ENCODE measurements around the gene LDB1. TPM values are rescaled to one million over a fixed set of nuclear protein-coding genes. Genes with fewer than 3 reads are reported as not detected.
A peak's percentile ranks its signal among the peaks of the same experiment; 100 is the strongest.

The LDB1 gene
- total and polyA plus RNA-seq, 2 of the 13 experiments (the other 11 are each of a cell fraction or from before 2014, with no cell fraction given) = 17.2 to 45.5 TPM

DNA sequence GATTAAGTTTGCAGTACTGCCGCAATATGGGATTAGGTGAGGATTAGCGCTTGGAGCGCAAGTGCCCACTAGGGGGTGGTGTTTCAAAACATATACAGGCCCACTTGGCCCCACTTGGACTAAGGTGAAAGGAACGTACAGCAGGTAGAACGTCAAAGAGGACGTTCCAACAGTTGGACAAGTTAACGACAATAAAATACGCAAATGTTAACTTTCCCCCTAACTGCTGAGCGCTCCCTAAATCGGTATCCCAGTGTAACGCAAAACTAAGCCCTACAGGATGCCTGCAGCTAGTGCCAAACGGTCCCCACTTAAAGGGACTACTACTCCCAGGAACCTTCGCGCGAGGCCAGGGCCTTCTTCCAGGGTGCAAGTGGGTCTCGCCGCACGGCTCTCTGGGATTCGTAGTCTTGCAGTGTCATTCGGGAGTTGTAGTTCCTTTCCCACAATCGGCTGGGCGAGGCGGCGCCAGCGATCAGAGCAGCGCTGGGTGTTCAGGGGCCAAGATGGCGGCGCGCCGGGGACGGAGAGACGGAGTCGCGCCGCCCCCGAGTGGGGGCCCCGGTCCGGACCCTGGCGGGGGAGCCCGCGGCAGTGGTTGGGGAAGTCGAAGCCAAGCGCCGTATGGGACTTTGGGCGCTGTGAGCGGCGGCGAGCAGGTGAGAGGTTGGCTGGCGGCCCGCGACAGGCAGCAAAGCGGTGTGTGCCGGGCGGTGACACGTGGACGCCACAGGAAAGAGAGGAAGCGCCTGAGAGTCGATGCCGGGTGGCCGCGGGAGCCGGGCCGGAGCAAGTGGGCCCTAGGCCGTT lies 12.6 kb upstream of the LDB1 start, which contains the start of gene PPRC1 (continued):
- TF ChIP-seq AHR (CRISPR knock-in tag; IDR thresholded peaks at IDR 0.05) (0 out of 2 replicates have a peak, but pooled peaks have one; percentile 66), MAZ (IDR thresholded peaks at IDR 0.05; ENCODE audit: borderline replicate concordance, low read depth, low read length) (peak; percentile 70; the same call in 1 of the 2 replicates), MAZ (CRISPR knock-in tag; IDR thresholded peaks at IDR 0.05; ENCODE audit: low read depth) (no peak; the same call in 1 of the 2 replicates), NR3C1 (CRISPR knock-in tag; IDR thresholded peaks at IDR 0.05) (no peak), KLF13 (CRISPR knock-in tag; IDR thresholded peaks at IDR 0.05) (0 out of 2 replicates have a peak, but pooled peaks have one; percentile 72), NR2F6 (IDR thresholded peaks at IDR 0.05) (no peak), NR2F6 (CRISPR knock-in tag; IDR thresholded peaks at IDR 0.05) (0 out of 2 replicates have a peak, but pooled peaks have one; percentile 32), SMC3 (IDR thresholded peaks at IDR 0.05; ENCODE audit: low read length) (peak; percentile 55; the same call in 1 of the 2 replicates), RFX3 (CRISPR knock-in tag; IDR thresholded peaks at IDR 0.05) (no peak), JUN (CRISPR knock-in tag; IDR thresholded peaks at IDR 0.05) (no peak), ZNF607 (CRISPR knock-in tag; IDR thresholded peaks at IDR 0.05; ENCODE audit: borderline replicate concordance) (peak; percentile 94), NR2C2 (CRISPR knock-in tag; IDR thresholded peaks at IDR 0.05; ENCODE audit: borderline replicate concordance) (peak; percentile 98), PAF1 (CRISPR knock-in tag; IDR thresholded peaks at IDR 0.05) (no peak), SALL2 (CRISPR knock-in tag; IDR thresholded peaks at IDR 0.05) (no peak), ZNF850 (CRISPR knock-in tag; conservative IDR thresholded peaks at IDR 0.05) (no peak), AGO2 (optimal IDR thresholded peaks at IDR 0.05; ENCODE audit: low read depth, low read length) (peak; percentile 83)
- TF ChIP-seq, protein P1, sequence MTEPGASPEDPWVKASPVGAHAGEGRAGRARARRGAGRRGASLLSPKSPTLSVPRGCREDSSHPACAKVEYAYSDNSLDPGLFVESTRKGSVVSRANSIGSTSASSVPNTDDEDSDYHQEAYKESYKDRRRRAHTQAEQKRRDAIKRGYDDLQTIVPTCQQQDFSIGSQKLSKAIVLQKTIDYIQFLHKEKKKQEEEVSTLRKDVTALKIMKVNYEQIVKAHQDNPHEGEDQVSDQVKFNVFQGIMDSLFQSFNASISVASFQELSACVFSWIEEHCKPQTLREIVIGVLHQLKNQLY (CRISPR knock-in tag; IDR thresholded peaks at IDR 0.05) = peak; percentile 31; the same call in 1 of the 2 replicates
- TF ChIP-seq, protein P2, sequence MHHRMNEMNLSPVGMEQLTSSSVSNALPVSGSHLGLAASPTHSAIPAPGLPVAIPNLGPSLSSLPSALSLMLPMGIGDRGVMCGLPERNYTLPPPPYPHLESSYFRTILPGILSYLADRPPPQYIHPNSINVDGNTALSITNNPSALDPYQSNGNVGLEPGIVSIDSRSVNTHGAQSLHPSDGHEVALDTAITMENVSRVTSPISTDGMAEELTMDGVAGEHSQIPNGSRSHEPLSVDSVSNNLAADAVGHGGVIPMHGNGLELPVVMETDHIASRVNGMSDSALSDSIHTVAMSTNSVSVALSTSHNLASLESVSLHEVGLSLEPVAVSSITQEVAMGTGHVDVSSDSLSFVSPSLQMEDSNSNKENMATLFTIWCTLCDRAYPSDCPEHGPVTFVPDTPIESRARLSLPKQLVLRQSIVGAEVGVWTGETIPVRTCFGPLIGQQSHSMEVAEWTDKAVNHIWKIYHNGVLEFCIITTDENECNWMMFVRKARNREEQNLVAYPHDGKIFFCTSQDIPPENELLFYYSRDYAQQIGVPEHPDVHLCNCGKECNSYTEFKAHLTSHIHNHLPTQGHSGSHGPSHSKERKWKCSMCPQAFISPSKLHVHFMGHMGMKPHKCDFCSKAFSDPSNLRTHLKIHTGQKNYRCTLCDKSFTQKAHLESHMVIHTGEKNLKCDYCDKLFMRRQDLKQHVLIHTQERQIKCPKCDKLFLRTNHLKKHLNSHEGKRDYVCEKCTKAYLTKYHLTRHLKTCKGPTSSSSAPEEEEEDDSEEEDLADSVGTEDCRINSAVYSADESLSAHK (CRISPR knock-in tag; IDR thresholded peaks at IDR 0.05; ENCODE audit: borderline replicate concordance) = no peak
- TF ChIP-seq, protein P3, sequence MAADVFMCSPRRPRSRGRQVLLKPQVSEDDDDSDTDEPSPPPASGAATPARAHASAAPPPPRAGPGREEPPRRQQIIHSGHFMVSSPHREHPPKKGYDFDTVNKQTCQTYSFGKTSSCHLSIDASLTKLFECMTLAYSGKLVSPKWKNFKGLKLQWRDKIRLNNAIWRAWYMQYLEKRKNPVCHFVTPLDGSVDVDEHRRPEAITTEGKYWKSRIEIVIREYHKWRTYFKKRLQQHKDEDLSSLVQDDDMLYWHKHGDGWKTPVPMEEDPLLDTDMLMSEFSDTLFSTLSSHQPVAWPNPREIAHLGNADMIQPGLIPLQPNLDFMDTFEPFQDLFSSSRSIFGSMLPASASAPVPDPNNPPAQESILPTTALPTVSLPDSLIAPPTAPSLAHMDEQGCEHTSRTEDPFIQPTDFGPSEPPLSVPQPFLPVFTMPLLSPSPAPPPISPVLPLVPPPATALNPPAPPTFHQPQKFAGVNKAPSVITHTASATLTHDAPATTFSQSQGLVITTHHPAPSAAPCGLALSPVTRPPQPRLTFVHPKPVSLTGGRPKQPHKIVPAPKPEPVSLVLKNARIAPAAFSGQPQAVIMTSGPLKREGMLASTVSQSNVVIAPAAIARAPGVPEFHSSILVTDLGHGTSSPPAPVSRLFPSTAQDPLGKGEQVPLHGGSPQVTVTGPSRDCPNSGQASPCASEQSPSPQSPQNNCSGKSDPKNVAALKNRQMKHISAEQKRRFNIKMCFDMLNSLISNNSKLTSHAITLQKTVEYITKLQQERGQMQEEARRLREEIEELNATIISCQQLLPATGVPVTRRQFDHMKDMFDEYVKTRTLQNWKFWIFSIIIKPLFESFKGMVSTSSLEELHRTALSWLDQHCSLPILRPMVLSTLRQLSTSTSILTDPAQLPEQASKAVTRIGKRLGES (CRISPR knock-in tag; IDR thresholded peaks at IDR 0.05; ENCODE audit: borderline replicate concordance) = no peak
- TF ChIP-seq, protein P4, sequence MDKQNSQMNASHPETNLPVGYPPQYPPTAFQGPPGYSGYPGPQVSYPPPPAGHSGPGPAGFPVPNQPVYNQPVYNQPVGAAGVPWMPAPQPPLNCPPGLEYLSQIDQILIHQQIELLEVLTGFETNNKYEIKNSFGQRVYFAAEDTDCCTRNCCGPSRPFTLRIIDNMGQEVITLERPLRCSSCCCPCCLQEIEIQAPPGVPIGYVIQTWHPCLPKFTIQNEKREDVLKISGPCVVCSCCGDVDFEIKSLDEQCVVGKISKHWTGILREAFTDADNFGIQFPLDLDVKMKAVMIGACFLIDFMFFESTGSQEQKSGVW (CRISPR knock-in tag; IDR thresholded peaks at IDR 0.05; ENCODE audit: borderline replicate concordance) = no peak
- TF ChIP-seq, protein P5, sequence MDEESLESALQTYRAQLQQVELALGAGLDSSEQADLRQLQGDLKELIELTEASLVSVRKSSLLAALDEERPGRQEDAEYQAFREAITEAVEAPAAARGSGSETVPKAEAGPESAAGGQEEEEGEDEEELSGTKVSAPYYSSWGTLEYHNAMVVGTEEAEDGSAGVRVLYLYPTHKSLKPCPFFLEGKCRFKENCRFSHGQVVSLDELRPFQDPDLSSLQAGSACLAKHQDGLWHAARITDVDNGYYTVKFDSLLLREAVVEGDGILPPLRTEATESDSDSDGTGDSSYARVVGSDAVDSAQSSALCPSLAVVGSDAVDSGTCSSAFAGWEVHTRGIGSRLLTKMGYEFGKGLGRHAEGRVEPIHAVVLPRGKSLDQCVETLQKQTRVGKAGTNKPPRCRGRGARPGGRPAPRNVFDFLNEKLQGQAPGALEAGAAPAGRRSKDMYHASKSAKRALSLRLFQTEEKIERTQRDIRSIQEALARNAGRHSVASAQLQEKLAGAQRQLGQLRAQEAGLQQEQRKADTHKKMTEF (CRISPR knock-in tag; IDR thresholded peaks at IDR 0.05) = peak; percentile 96
